HG02840 (cell line): ENCODE data around the gene PLPP3.
A peak's percentile ranks its signal among the peaks of the same experiment; 100 is the strongest.

Source experiments
- ATAC-seq: cut with Tn5 transposase; IDR thresholded peaks from one replicate; pipeline ENCODE4 v1.9.1; 2021; ENCODE audit warnings: mild to moderate bottlenecking, moderate library complexity, moderate number of reproducible peaks; ENCODE audit not compliant: unreplicated experiment, low FRiP score

The PLPP3 gene

DNA sequence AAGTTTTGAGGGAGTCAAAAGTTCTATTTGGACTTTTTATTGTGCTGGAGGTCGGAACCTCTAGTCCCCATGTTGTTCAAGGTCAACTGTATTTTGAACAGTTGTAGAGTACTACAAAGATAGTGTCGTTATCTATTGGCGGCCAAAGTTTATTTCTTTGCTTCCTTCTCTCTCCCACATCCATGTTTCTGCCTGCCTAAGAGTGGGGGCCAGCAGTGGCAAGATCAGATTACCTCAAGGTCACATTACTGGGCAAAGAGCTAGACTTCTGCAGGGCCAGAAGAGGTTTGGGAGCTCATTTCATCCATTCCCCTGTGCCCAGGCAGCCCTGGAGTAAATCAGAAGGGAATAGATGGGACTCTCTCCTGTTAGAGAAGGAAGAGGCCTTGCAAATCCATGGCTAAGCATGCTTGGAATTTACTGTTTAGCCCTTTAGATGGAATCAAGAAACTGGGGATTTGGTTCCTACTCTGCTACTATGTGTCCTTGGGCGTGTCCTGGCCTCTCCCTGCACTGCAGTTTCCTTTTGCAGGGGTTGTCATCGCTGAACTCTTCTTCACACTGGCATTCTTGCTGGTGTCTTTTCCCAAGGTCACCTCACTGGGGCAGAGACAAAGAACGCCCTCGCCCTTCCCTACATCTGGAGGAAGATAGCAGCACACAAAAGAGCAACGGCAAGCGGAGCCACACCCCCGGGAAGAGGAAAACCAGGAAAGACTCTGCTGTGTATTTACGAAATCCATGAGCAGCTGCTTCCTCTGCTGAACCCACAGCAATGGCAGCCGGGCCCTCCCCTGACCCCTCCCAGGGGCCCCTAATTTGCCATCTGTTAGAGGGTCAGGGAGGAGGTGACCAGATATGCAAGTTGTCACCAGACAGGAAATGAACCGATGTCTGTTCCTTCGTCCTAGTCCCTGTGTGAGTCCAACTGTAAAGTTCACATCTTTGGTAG is 73.3 kb downstream of the PLPP3 start:
- ATAC-seq: no peak

DNA sequence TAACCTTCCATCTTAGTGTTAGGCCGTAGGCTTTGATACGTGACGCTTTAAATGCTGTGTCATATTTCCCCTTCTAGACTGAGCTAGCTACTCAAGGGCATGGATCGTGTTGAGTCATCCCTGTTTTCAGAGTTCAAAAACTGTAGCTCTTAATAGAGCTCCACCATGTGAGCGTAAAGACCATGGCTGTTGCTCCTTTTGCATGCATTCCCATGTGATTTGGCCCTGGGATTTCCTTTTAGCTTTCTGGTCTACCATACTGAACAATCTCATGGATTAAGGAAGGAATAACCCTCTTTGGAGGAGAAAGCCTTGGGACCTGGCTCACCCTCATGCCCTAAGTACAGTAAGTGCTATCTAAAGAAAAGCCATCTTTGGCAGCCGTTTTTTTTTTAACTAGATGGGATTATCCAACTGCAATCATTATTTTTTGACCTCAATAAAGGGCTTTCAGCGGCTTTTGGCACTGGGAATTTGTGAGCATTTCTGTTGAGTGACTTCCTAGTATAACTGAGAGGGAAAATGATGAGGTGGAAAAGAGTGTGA is 76.6 kb downstream of the PLPP3 start:
- no peak for ATAC-seq

DNA sequence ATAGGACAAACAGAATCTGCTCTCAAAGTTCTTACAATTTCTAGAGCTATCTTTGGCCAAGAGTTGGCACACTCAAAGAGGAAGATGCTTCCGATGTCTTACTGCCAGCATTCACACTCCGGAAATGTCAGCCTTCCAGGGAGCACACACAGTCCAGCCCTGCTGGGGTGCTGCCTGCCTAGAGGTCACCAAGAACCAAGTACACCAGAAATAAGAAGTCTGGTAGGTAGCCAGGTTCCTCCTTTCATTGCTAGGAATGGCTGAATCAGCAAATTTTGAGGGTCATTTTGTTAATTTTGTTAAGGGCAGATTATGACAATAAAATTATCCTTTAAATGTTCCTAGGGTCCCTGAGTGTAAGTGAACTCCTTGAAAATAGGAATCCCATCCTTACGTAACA is 77.5 kb downstream of the PLPP3 start:
- no peak for ATAC-seq

DNA sequence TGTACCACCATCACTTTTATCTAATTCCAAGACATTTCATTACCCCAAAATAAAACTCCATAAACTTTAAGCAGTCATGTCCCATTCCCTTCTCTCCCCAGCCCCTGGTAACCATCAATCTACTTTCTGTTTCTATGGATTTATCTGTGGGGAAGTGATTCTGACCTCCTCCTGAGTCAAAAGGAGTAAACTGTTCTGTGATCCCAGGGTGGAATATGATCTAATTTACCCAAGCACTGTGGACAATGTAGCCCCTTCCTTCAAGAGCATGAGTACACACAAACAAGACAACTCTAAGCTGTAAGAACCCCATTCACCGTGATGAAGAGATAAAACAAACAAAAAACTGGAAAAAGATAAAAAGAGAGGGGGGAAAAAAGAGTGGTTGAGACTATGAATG is 77.9 kb downstream of the PLPP3 start:
- ATAC-seq: no peak

DNA sequence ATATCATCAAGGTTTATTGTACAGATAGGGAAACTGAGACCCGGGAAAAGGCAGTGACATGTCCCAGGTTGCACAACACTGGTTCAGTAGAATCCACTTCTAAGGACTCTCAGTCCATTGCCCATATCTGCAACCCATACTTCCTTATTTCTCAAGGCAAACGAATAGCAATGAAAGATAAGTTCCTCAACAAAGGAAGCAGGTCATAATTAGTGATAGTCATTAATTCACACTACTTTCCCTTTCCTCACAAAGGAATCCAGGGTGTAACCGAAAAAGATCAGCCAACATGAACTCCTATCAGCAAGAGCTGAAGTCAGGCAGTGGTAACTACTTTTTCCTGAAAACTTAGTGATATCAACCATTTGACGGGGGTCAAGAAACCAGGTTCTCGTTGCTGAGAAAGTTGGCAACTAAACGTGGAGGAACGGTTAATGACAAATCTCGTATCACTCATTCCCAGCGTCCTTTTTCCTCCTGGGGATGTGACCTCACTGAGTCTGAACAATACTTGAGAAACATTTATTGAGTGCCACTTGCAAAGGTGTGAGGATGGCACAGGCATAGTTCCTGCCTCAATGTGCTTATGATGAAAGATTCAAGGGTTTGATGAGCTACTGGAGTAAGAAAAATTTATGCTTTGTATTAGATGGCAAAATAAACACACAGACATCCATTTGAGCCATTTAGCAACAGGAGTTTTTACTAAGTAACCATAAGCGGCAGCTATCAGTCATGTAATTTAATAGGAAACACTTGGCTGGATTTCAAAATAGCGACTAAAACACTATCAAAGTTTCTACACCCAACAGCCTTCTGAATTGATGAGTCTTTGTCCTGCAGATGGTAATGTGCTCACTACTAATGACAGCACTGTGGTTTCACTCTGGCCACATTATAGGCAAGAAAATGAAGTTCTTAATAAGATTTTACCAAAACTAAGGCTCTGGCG is 82.3 kb downstream of the PLPP3 start:
- ATAC-seq: no peak

DNA sequence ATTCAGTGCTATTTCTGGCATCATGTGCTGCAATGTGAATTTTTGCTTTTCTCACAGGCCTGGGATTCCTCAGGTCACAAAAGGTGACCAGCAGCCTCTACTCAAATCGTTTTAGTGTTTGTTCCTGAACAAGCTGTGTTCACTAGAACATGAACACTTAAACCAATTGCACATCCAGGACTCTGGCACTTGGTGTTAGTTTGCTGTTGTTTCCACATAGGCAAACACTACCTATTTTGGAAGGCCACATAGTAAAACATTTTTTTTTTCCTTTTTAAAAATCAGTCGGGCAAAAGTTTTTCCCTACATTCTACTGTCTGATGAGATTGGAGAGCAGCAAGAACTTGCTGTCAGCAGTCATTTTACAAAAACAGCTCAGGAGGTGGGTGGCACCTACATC is 83.2 kb downstream of the PLPP3 start:
- ATAC-seq: no peak

DNA sequence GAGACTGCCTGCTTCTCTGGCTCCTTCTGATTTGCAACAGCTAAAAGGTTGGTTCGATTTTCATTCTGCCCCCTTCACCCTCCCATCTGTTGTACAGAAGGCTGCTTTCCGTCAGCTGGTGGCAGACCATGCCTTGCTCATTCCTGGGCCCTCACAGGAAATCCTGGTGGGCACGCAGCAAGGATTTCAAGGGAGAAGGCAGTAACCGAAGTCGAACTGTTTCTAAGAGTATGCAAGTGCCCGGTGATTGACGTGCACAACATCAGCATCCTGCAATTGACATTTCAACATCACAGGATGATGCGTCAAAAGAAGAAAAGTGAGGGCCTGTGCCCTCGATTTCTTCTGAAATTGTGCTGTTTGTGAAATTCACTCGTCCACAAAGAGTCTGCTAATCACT is 83.8 kb downstream of the PLPP3 start:
- no peak for ATAC-seq

DNA sequence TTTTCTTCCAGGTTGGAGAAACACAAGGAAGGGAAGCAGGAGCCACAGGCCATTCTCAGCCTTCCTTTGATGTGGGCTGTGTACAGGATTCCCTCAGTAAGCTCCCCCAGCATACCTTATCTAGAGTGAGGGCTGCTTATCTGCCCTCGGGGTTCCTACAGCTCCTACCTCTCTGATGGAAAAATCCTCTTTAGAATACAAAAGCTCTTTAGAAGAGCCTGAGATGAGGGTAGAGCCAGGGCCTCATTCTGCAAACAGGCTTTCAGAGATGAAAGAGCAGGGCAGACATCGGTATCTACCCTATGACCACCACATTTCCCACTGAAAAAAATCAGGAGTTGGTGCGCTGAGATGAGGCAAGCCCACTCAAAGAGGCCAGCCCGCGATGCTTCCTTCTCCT is 85.1 kb downstream of the PLPP3 start:
- no peak for ATAC-seq

DNA sequence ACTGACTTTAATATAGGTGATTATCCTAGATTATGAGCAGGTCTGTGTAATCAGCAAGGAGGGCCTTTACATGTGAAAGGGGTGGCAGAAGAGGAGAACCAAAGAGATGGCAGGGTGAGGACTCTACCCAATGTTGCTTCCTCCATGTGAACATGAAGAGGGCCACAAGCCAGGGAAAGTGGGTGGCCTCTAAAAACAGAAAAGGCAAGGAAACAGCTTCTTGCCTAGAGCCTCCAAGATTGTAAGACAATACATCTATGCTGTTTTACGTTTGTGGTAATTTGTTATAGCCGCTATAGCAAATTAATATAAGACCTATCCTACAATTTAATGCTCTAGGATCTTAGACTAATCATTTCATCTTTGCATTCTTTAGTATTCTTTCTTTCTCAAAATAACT is 85.5 kb downstream of the PLPP3 start:
- ATAC-seq: no peak

DNA sequence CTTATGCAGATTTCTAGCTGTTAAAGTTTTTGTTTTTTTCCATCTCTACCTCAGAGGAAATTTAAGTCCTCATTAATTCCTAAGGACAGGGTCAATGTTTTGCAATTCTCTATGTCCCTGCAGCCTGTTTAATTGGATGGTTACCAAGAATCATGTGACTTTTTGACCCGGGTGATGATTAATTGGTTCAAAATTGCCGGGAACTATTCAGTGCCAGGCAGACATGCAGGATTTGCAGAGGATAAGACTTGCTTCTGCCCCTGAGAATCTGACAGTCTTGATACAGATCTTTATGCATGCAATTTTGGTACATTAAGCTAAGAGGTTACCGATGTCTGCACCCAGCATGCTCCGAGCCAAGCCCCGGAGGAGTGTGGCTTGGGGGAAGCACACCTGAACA is 87.9 kb downstream of the PLPP3 start:
- no peak for ATAC-seq

DNA sequence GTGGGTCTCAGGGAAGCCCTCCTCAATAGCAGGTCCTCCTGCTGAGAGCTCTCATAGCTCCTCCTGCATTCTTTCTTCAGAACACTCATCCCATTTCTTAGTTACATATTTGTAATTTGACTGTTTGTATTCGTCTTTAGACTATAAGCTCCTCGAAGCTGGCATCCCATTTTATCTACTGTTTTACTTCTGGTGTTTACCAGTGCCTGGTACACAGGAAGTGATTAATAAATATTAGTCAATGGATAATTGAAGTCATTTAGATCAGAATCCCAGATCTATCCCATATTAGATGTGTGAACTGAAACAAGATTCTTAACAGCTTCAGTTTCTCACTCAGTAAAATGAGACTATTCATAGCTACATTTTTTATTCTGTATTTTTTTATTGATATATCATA is 88.7 kb downstream of the PLPP3 start:
- ATAC-seq: no peak

DNA sequence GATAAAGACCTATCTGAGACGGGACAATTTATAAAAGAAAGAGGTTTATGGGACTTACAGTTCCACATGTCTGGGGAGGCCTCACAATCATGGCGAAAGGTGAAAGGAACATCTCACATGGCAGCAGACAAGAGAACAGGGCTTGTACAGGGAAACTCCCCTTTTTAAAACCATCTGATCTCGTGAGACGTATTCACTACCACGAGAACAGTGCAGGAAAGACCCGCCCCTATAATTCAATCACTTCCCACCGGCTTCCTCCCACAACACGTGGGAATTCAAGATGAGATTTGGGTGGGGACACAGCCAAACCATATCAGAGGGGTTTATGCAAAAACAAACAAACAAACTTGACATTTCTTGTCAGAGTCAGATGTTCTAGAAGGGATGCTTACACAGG is 89.7 kb downstream of the PLPP3 start:
- no peak for ATAC-seq

DNA sequence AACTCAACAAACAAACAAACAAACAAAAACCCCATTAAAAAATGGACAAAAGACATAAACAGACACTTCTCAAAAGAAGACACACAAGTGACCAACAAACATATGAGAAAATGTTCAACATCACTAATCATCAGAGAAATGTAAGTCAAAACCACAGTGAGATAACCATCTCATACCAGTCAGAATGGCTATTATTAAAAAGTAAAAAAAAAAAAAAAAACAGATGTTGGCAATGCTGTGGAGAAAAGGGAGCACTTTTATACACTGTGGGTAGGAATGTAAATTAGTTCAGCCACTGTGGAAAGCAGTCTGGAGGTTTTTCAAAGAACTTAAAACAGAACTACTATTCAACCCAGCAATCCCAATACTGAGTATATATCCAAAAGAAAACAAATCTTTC is 94.7 kb downstream of the PLPP3 start:
- no peak for ATAC-seq

DNA sequence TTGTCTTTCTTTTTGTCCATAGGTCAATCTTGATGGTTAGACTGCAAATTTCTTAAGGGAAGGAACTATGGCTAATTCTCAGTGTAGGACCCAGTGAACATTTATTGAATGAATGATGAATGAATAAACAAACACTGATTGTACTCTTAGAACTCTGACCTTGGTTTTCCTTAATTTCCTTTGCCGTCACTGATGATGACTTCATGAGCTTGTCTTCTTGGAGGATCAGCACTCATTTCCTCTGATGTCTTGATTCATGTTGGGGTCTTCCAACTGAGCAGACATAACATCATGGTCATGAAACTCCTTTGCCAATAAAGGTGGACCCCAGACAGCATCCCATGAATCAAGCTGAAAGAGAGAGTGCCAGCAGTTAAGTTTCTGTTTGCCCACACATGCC is 96.3 kb downstream of the PLPP3 start:
- ATAC-seq: no peak

DNA sequence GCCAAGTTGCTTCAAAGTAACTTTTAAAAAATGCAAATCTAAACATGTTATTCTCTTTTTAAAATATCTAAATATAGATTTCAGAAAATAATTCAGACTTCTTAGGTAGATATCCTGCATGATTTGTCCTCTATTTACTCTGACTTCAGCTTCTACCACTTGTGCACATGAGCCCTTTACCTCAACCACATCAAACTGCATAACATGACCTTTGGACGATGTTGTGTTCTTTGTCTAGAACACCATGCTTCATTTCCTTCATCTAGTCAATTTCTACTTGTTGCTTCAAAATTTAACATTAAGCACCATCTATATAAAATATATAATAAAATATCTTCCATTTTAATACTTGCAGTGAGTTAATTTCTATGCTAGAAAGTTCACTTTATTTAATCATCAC is 96.9 kb downstream of the PLPP3 start:
- no peak for ATAC-seq

DNA sequence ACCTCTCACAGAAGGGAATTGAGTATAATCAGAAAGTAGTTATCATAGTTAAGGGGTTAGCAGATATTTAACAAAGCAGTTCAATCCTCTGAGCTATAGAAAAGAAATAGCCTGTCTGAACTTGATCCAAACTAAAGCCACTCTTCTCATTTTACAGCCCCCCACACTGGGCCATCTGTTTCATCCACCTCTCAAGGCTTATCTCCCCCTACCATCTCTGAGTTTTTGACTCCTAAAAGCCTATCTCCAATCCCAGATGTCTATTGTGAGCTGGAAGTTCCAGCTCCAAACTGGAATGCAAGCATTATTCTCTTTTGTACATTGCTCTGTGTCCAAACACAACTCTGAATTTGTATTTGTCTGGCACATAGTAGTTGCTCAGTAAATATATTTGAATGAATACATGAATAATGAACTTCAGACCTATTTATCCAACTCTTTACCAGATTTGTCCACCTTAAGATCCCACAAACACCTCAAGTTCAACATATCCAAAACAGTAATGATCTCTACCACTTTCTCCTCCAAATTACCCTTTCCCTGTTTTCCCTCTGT is 98.1 kb downstream of the PLPP3 start:
- no peak for ATAC-seq

DNA sequence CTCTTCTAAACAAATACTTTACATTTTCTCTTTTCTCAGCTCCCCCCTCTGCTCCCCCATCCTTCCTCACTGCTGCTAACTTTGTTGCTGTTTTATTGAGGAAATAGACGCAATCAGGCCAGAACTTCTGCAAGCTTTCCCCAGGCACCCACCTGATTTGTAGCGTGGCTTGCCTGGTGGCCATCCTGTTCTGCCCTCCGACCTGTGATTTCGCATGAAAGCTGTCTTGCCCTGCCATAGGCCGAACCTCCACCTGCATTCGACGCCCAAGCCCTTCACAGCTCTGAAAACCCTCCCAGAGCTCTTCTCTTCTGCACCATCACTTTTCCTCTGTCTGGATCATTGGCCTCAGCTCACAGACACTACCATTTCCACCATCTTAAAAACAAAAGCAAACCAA is 100.6 kb downstream of the PLPP3 start:
- ATAC-seq: no peak

DNA sequence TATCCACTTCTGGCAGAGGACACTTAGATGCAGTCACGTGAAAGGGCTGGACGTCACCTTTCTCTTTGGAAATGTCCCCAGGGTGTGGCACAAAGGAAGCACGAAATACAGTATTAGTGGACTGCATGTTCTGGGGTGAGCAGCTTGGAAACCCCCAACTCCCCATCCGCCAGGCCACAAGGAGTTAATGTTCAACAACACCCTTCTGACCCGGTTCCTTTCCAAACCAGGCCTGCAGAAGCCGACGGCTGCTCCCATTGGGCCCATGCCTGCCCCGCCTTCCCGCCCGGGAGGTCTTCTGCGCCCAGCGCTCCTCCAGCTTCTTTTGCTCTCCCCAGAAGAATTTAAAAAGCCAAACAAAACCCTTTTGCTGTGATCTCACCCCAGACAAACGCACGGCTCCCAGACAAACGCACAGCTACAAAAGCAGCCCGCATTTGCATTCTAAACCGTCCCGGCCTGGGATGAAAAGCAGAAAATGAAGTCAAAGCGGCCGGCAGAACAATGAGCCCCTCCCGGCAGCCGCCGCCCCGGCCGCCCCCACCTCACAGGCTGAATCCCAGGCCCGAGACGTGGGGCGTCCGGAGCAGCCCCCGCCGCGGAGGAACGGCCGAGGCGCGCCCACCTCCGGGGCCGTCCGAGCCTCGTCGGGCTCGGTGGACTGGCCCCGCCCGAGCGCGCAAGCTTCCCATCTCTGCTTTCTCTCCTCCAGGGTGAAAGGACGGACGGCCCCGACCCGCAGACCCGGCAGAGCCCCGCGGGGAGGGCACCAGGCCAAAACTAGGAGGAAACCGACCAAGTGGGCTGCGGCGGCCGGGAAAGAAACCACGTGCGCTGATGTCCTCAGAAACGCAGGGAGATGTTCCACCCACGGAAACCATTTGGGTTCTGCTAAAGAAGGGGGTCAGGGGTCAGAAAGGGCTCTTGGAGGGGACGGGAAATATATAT is 101.9 kb downstream of the PLPP3 start:
- peak; percentile 55 for ATAC-seq

DNA sequence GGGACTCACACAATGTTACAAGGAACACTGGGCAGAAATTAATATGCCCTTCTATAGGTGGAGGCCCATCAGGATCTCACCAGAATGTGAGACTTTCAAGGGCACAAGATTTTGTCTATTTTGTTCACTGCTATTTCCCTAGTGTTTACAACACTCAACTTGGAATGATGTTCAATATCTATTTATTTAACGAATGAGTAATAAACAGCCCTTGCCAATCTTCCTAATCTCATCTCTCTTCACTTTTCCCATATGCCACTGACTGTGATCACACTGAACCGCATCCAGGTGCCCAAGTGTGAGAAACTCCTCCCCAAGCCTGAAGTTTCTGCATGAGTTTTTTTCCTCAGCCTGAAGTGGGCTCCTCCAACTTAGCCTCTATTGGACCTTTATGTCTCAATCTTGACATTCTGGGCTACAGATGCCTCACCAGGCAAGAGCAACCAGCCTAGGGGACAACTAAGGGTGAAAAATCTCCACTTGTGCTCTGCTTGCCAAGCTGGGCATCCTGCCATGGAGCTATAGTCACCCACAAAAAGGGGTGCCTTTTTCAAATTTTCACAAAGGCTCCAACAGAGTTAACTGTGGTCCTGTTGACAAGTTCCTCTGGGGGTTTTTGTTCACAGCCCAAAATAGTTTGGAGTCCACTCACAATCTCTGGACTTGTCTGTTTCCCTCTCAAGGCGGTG is 105.6 kb downstream of the PLPP3 start:
- ATAC-seq: no peak
